GM12874 (cell line): ENCODE data around the gene FUT3.

Source experiments
- CTCF ChIP-seq: IDR thresholded peaks from 2 replicates; pipeline ENCODE4 v1.5.1; 2011; ENCODE audit warnings: low read depth, mild to moderate bottlenecking, control low read depth, low read length, moderate library complexity; ENCODE audit not compliant: insufficient read depth

FUT3 gene

GRCh38 chr19:5831159-5831558 lies 20.1 kb downstream of the FUT3 start:
- TF ChIP-seq CTCF: no peak

- TF ChIP-seq CTCF: no peak
Observed at GRCh38 chr19:5829567-5830310, 21.5 kb downstream of the FUT3 start.

GRCh38 chr19:5828661-5829566 lies 22.3 kb downstream of the FUT3 start:
- TF ChIP-seq CTCF: no peak

GRCh38 chr19:5827891-5828660 lies 23.2 kb downstream of the FUT3 start:
- no peak for TF ChIP-seq CTCF

- no peak for TF ChIP-seq CTCF
Observed at GRCh38 chr19:5827342-5827890, 23.8 kb downstream of the FUT3 start.

- TF ChIP-seq CTCF: no peak
Observed at GRCh38 chr19:5826531-5827341, 24.5 kb downstream of the FUT3 start.
